H1 (cell line): ENCODE data around the gene VIPR2. TPM values are rescaled to one million over a fixed set of nuclear protein-coding genes. Genes with fewer than 3 reads are reported as not detected.
A peak's percentile ranks its signal among the peaks of the same experiment; 100 is the strongest.

Experiments used
- CTCF ChIA-PET: fragments of 300-600 bp; sonication (Branson Sonifier 250); formaldehyde crosslinking; loops from one replicate; lab custom pipeline; 2021; ENCODE audit not compliant: partially characterized antibody; lab: Charles Lee
- POLR2A ChIA-PET: fragments of 300-600 bp; sonication (Branson Sonifier 250); formaldehyde crosslinking; loops from one replicate; lab custom pipeline; 2021; ENCODE audit warnings: inconsistent platforms; ENCODE audit not compliant: partially characterized antibody; lab: Charles Lee
- DNase-seq, 2 experiments: peaks; one replicate each; pipeline versions ENCODE4 v3.0.0 to v3.0.0-alpha.2; 2010 to 2022; ENCODE audit warnings: low spot score in 2 of 2, low read depth in 1 of 2, mixed read lengths in 1 of 2
- FAIRE-seq: peaks from 2 replicates; lab custom pipeline; 2011; peaks lifted over from hg19 to GRCh38; lab: Jason Lieb, UNC
- H2AFZ ChIP-seq: 2 replicates; pipeline ENCODE4 v1.8.1; 2012; ENCODE audit warnings: low read length, inconsistent platforms
- H2AK5ac ChIP-seq: 2 replicates; pipeline ENCODE4 v1.6.1; 2013; ENCODE audit warnings: low read depth, low read length
- H2BK120ac ChIP-seq: replicated peaks from 2 replicates; pipeline ENCODE3; 2013; ENCODE audit warnings: low read depth, low read length, inconsistent platforms
- H2BK12ac ChIP-seq: 2 replicates; pipeline ENCODE4 v1.6.1; 2013; ENCODE audit warnings: low read depth, low read length
- H2BK15ac ChIP-seq: 2 replicates; pipeline ENCODE4 v1.6.1; 2013; ENCODE audit warnings: low read length
- H2BK20ac ChIP-seq: 2 replicates; pipeline ENCODE4 v1.6.1; 2013; ENCODE audit warnings: low read length
- H2BK5ac ChIP-seq: 2 replicates; pipeline ENCODE4 v1.6.1; 2013; ENCODE audit warnings: low read depth, low read length
- H3K14ac ChIP-seq: 2 replicates; pipeline ENCODE4 v1.6.1; 2013; ENCODE audit warnings: inconsistent platforms; ENCODE audit not compliant: insufficient read length
- H3K18ac ChIP-seq: 2 replicates; pipeline ENCODE4 v1.6.1; 2013; ENCODE audit warnings: low read length; ENCODE audit errors: extremely low read depth
- H3K23ac ChIP-seq: 2 replicates; pipeline ENCODE4 v1.6.1; 2013; ENCODE audit warnings: inconsistent platforms; ENCODE audit not compliant: insufficient read length
- H3K23me2 ChIP-seq: 2 replicates; pipeline ENCODE4 v1.6.1; 2013; ENCODE audit warnings: low read depth, low read length
- H3K27ac ChIP-seq: 2 replicates; pipeline ENCODE4 v1.6.1; 2011; ENCODE audit warnings: low read depth, low read length, inconsistent platforms
- H3K27me3 ChIP-seq, 4 experiments: replicated peaks in 1 of 4; 1 replicate in 1 of 4; 2 replicates in 3 of 4; pipeline versions ENCODE4 v1.6.1 to v1.8.1; 2011 to 2013; ENCODE audit warnings: low read length in 3 of 4, mild to moderate bottlenecking in 3 of 4, inconsistent platforms in 2 of 4, mixed read lengths in 2 of 4, moderate library complexity in 1 of 4; ENCODE audit not compliant: control insufficient read depth in 3 of 4, insufficient read depth in 3 of 4; ENCODE audit errors: extremely low read depth in 1 of 4
- H3K36me3 ChIP-seq, 4 experiments: 2 replicates each; pipeline versions ENCODE4 v1.6.1 to v1.8.1; 2011 to 2013; ENCODE audit warnings: mild to moderate bottlenecking in 4 of 4, low read length in 3 of 4, moderate library complexity in 2 of 4, control low read depth in 1 of 4, inconsistent platforms in 1 of 4; ENCODE audit not compliant: insufficient read depth in 4 of 4, control insufficient read depth in 2 of 4
- H3K4ac ChIP-seq: replicated peaks from 2 replicates; pipeline ENCODE3; 2013; ENCODE audit warnings: low read length, low read depth, mixed read lengths, inconsistent platforms; ENCODE audit not compliant: insufficient read length
- H3K4me1 ChIP-seq, 4 experiments: replicated peaks in 1 of 4; 1 replicate in 1 of 4; 2 replicates in 3 of 4; pipeline versions ENCODE4 v1.6.1 to v1.8.1; 2011 to 2013; ENCODE audit warnings: low read length in 3 of 4, inconsistent platforms in 2 of 4, mixed read lengths in 1 of 4; ENCODE audit not compliant: insufficient read depth in 4 of 4, control insufficient read depth in 3 of 4
- H3K4me2 ChIP-seq, 2 experiments: 2 replicates each; pipeline versions ENCODE4 v1.6.1 to v1.8.1; 2011 to 2013; ENCODE audit warnings: low read depth in 2 of 2, low read length in 2 of 2, control low read depth in 1 of 2, inconsistent platforms in 1 of 2, mild to moderate bottlenecking in 1 of 2; ENCODE audit not compliant: insufficient read depth in 1 of 2
- H3K4me3 ChIP-seq, 4 experiments: fragments of 200-600, 300-600 bp in 1 of 4; sonication (generic), shearing (Covaris generic), sonication (Bioruptor Twin) in 1 of 4; 2 replicates each; pipeline versions ENCODE4 v1.5.1 to v1.8.1; 2011 to 2016; ENCODE audit warnings: low read length in 4 of 4, low read depth in 3 of 4, control low read depth in 2 of 4, inconsistent platforms in 2 of 4, mild to moderate bottlenecking in 2 of 4, mixed read lengths in 1 of 4, moderate library complexity in 1 of 4; ENCODE audit not compliant: insufficient read depth in 2 of 4; ENCODE audit errors: extremely low read depth in 1 of 4
- H3K56ac ChIP-seq: replicated peaks from 2 replicates; pipeline ENCODE3; 2013; ENCODE audit warnings: low read depth, mild to moderate bottlenecking, mixed read lengths, low read length, inconsistent platforms; ENCODE audit not compliant: insufficient read length
- H3K79me1 ChIP-seq: 2 replicates; pipeline ENCODE4 v1.6.1; 2013; ENCODE audit warnings: low read depth, low read length, control low read depth
- H3K79me2 ChIP-seq, 2 experiments: 2 replicates each; pipeline versions ENCODE4 v1.6.1 to v1.8.1; 2012 to 2013; ENCODE audit warnings: low read length in 2 of 2, mild to moderate bottlenecking in 2 of 2, inconsistent platforms in 1 of 2; ENCODE audit not compliant: insufficient read depth in 2 of 2, control insufficient read depth in 1 of 2
- H3K9ac ChIP-seq, 4 experiments: replicated peaks in 1 of 4; 1 replicate in 1 of 4; 2 replicates in 3 of 4; pipeline versions ENCODE4 v1.6.1 to v1.8.1; 2011 to 2013; ENCODE audit warnings: low read depth in 3 of 4, low read length in 3 of 4, control low read depth in 2 of 4, mild to moderate bottlenecking in 2 of 4, moderate library complexity in 2 of 4, inconsistent platforms in 1 of 4; ENCODE audit errors: extremely low read depth in 1 of 4
- H3K9me3 ChIP-seq, 2 experiments: 2 replicates each; pipeline versions ENCODE4 v1.6.1 to v1.8.1; 2012 to 2013; ENCODE audit warnings: mild to moderate bottlenecking in 2 of 2, moderate library complexity in 2 of 2, control low read depth in 1 of 2, inconsistent platforms in 1 of 2, low read depth in 1 of 2, low read length in 1 of 2, mixed read lengths in 1 of 2; ENCODE audit not compliant: insufficient read depth in 2 of 2
- H4K20me1 ChIP-seq, 2 experiments: replicated peaks in 1 of 2; 2 replicates each; pipeline versions ENCODE3 to v1.8.1; 2011 to 2013; ENCODE audit warnings: inconsistent platforms in 2 of 2, low read length in 2 of 2, mild to moderate bottlenecking in 1 of 2; ENCODE audit not compliant: insufficient read depth in 2 of 2, control insufficient read depth in 1 of 2
- H4K5ac ChIP-seq: 2 replicates; pipeline ENCODE4 v1.6.1; 2013; ENCODE audit warnings: low read length, low read depth, mixed read lengths, inconsistent platforms; ENCODE audit not compliant: insufficient read length
- H4K8ac ChIP-seq: 2 replicates; pipeline ENCODE4 v1.8.0; 2013; ENCODE audit warnings: mild to moderate bottlenecking, moderate library complexity, low read length, inconsistent platforms; ENCODE audit not compliant: insufficient read depth; ENCODE audit errors: extremely low read depth
- H4K91ac ChIP-seq: replicated peaks from 2 replicates; pipeline ENCODE3; 2013; ENCODE audit warnings: low read length, mixed read lengths, inconsistent platforms; ENCODE audit not compliant: insufficient read length
- BRCA1 ChIP-seq: IDR thresholded peaks from 2 replicates; pipeline ENCODE4 v1.6.1; 2012; ENCODE audit warnings: low read depth, low read length, improper control_type of control experiment
- EZH2 ChIP-seq: fragments of 200-600 bp; sonication (generic); IDR thresholded peaks from 2 replicates; pipeline ENCODE4 v1.7.1; 2012; ENCODE audit warnings: low read depth, mild to moderate bottlenecking, moderate library complexity, low read length, inconsistent platforms; ENCODE audit not compliant: severe bottlenecking
- KDM4A ChIP-seq: IDR thresholded peaks from one replicate; pipeline ENCODE4 v1.7.1; 2012; ENCODE audit warnings: low read depth, mild to moderate bottlenecking, moderate library complexity, low read length, inconsistent platforms; ENCODE audit not compliant: severe bottlenecking
- SUZ12 ChIP-seq: fragments of 200-600 bp; sonication (generic); IDR thresholded peaks from 2 replicates; pipeline ENCODE4 v1.6.1; 2012; ENCODE audit warnings: mild to moderate bottlenecking, inconsistent platforms, low read length, moderate library complexity, mixed read lengths
- WGBS, 2 experiments: shearing (Covaris generic) in 1 of 2; methylation state at CpG; one replicate each; pipeline versions ENCODE4 v1.1.6 to v1.1.7; 2013 to 2015; ENCODE audit warnings: low lambda C conversion rate in 2 of 2, mixed read lengths in 2 of 2, inconsistent platforms in 1 of 2, low coverage in 1 of 2, missing lambda C conversion rate in 1 of 2; ENCODE audit not compliant: insufficient replicate concordance in 2 of 2, insufficient coverage in 1 of 2, insufficient read length in 1 of 2; ENCODE audit errors: extremely low coverage in 1 of 2, missing lambda C conversion rate in 1 of 2; 5-methylcytosine and 5-hydroxymethylcytosine counted together
- polyA plus RNA-seq, 7 experiments: library from polyadenylated mRNA; depleted of rRNA in 3 of 7; stranded (reverse) in 5 of 7; unstranded in 2 of 7; fragments of >200 nt in 5 of 7; fragments of 200-250 nt in 2 of 7; gene quantifications; 1 replicate in 5 of 7; 2 replicates in 1 of 7; 4 replicates in 1 of 7; pipeline versions ENCODE4 v1.2.1 to v1.2.3, GENCODE V29; 2011 to 2013; ENCODE audit warnings: missing spikeins in 2 of 7, mixed read lengths in 2 of 7
- total RNA-seq: library from RNA; stranded (reverse); fragmentation: NEBNext Ultra II Directional; extraction: Animal tissue kit (Norgen Biotek cat#: 25700); gene quantifications from 2 replicates; pipeline ENCODE4 v1.2.1, GENCODE V29; 2021

VIPR2 gene
- total and polyA plus RNA-seq, 2 of the 8 experiments (the other 6 are each of a cell fraction or from before 2014, with no cell fraction given), result 2.4 to 6.3 TPM

DNA sequence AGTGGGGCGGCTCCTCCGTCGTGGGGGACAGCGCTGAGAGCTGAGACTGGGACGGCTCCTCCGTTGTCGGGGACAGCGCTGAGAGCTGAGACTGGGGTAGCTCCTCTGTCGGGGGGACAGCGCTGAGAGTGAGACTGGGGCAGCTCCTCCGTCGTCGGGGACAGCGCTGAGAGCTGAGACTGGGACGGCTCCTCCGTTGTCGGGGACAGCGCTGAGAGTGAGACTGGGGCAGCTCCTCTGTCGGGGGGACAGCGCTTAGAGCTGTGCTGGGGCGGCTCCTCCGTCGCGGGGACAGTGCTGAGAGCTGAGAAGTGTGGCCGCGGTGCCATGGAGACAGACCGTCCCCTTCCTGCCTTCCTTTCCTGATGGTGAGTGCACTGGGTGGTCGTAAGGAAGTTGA is 151.9 kb downstream of the VIPR2 start:
- Histone ChIP-seq H2AFZ (peak overlapping the region; percentile 88), H3K4me2 (peak overlapping the region; percentile 59 to 63), H4K8ac (no peak overlapping the region), H3K56ac (no peak overlapping the region), H4K5ac (no peak overlapping the region), H4K20me1 (no peaks in the 10 kb centered on the region), H2BK12ac (no peak overlapping the region), H3K4me3 (peak overlapping the region; percentile 8 to 50 (median 26); a peak in 6 of 8 replicates), H3K36me3 (no peaks in the 10 kb centered on the region; a peak in 1 of 8 replicates), H3K4me1 (peaks cover 0 to 5% (median 1%) of the 10 kb centered on the region in 4 experiments; a peak in 2 of 7 replicates), H3K79me1 (no peaks in the 10 kb centered on the region), H2BK15ac (no peak overlapping the region), H3K4ac (no peak overlapping the region), H3K27me3 (peaks cover 13 to 60% (median 42%) of the 10 kb centered on the region in 4 experiments), H2BK120ac (no peak overlapping the region), H2AK5ac (no peak overlapping the region), H3K27ac (no peak overlapping the region), H3K23ac (no peak overlapping the region), H3K9ac (0 out of 7 replicates have a peak overlapping the region, but pooled peaks of 1 of the 4 experiments have one; percentile 18), H3K18ac (no peak overlapping the region), H3K79me2 (no peaks in the 10 kb centered on the region; a peak in 1 of 4 replicates), H3K9me3 (peaks cover 7 to 11% of the 10 kb centered on the region in 2 experiments), H4K91ac (no peak overlapping the region), H2BK5ac (no peak overlapping the region), H3K14ac (no peak overlapping the region), H2BK20ac (no peak overlapping the region), H3K23me2 (peaks cover 11% of the 10 kb centered on the region; the same call in 1 of the 2 replicates)
- DNase-seq (no peak), FAIRE-seq (no peak)
- CTCF ChIA-PET, result interaction anchor here (0.7 to 5.0 kb wide), 4 partner anchors 16 to 343 kb away, joined by 3 to 49 read pairs (median 6); no protein-coding TSS in a partner anchor
- POLR2A ChIA-PET, result no interaction called here
- WGBS, 2 experiments, result 37% methylated on average over 25 of the region's 28 CpGs; no CpG with 5 or more reads in 1 of the 2 experiments
- TF ChIP-seq BRCA1, result no peak
- peak; percentile 65; the same call in 1 of the 2 replicates for TF ChIP-seq SUZ12
- TF ChIP-seq EZH2, result peak; percentile 66
- peak; percentile 40 for TF ChIP-seq KDM4A
